Measurements from ENCODE around the gene TULP1. TPM values are rescaled to one million over a fixed set of nuclear protein-coding genes. Genes with fewer than 3 reads are reported as not detected.

TULP1 gene
- total and polyA plus RNA-seq, 2 of the 4 experiments (the other 2 are of a cell fraction): not detected

DNA sequence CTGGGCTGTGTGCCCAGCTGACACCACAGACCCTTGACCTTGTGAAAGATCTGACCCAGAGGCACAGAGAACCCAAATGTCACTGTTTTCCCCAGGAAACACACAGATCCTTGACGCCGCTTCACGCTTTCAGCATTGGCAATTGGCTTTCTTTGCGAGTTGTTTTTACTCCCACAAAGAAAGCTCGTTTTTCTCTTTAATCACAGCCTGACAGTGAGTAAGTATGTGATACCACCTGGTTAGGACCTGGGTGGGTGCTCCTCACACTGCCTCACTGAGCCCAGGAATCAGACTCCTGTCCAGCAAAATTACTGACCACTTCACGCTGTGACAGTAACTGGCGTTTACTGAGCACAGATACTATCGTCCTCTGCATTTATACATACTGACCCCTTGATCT lies 31.5 kb downstream of the TULP1 start:
- H2AK5ac ChIP-seq (ENCODE audit: low read depth, low read length): no peak overlapping the region
- H2AFZ ChIP-seq (replicated peaks; ENCODE audit: low read length, poor library complexity): no peak overlapping the region
- WGBS, 2 experiments (ENCODE audit: extremely low coverage in 2 of 2, insufficient read length in 1 of 2): no CpG with 5 or more reads among the region's 8 CpGs
- no peak overlapping the region for H3K14ac ChIP-seq (replicated peaks; ENCODE audit: low read depth, low read length)
- no peaks in the 10 kb centered on the region for H3K27me3 ChIP-seq (ENCODE audit: control insufficient read depth, insufficient read depth, low read length)
- H4K91ac ChIP-seq (ENCODE audit: insufficient read depth, low read depth, low read length): no peak overlapping the region
- H3K4me1 ChIP-seq (ENCODE audit: control insufficient read depth, insufficient read depth, low read length): peaks cover 17% of the 10 kb centered on the region
- no peak overlapping the region for H3K4ac ChIP-seq (ENCODE audit: low read depth, low read length)
- intact Hi-C loops (cut with micrococcal nuclease): no loop called here
- ATAC-seq (ENCODE audit: low read depth) (no peak), DNase-seq (no peak)
- TF ChIP-seq BHLHE40 (IDR thresholded peaks at IDR 0.05; ENCODE audit: low read depth, low read length) (no peak), SMC3 (IDR thresholded peaks at IDR 0.05; ENCODE audit: low read depth, low read length) (no peak), CHD1 (IDR thresholded peaks at IDR 0.05; ENCODE audit: low read depth, low read length) (no peak), RAD21 (IDR thresholded peaks at IDR 0.05; ENCODE audit: low read length) (no peak), RCOR1 (IDR thresholded peaks at IDR 0.05; ENCODE audit: insufficient replicate concordance, low read length) (no peak), MAZ (IDR thresholded peaks at IDR 0.05; ENCODE audit: borderline replicate concordance, low read depth, low read length) (no peak), RFX5 (IDR thresholded peaks at IDR 0.05; ENCODE audit: low read depth, low read length) (no peak), USF2 (IDR thresholded peaks at IDR 0.05; ENCODE audit: low read depth, low read length) (no peak), MAFK (IDR thresholded peaks at IDR 0.05; ENCODE audit: low read depth, low read length) (no peak), FOS (IDR thresholded peaks at IDR 0.05; ENCODE audit: low read depth, low read length) (no peak), CEBPB (IDR thresholded peaks at IDR 0.05; ENCODE audit: low read depth, low read length) (no peak), NFE2L2 (IDR thresholded peaks at IDR 0.05; ENCODE audit: low read depth, low read length) (no peak)
- TF ChIP-seq, protein P1, sequence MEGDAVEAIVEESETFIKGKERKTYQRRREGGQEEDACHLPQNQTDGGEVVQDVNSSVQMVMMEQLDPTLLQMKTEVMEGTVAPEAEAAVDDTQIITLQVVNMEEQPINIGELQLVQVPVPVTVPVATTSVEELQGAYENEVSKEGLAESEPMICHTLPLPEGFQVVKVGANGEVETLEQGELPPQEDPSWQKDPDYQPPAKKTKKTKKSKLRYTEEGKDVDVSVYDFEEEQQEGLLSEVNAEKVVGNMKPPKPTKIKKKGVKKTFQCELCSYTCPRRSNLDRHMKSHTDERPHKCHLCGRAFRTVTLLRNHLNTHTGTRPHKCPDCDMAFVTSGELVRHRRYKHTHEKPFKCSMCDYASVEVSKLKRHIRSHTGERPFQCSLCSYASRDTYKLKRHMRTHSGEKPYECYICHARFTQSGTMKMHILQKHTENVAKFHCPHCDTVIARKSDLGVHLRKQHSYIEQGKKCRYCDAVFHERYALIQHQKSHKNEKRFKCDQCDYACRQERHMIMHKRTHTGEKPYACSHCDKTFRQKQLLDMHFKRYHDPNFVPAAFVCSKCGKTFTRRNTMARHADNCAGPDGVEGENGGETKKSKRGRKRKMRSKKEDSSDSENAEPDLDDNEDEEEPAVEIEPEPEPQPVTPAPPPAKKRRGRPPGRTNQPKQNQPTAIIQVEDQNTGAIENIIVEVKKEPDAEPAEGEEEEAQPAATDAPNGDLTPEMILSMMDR (conservative IDR thresholded peaks at IDR 0.05; ENCODE audit: low read depth, low read length): no peak
- no peak overlapping the region for H4K5ac ChIP-seq (ENCODE audit: low read depth, low read length)
- peaks cover 26% of the 10 kb centered on the region for H3K9me1 ChIP-seq (ENCODE audit: insufficient read depth, low read length)
- no peak overlapping the region for H3K56ac ChIP-seq (ENCODE audit: extremely low read depth, insufficient read depth, low read length)
- no peak overlapping the region for H3K4me3 ChIP-seq (ENCODE audit: insufficient read depth, low read depth, low read length)
- H2BK120ac ChIP-seq (ENCODE audit: low read depth, low read length): no peak overlapping the region
- H3K36me3 ChIP-seq (ENCODE audit: control insufficient read depth, insufficient read depth, low read length): peaks cover 58% of the 10 kb centered on the region
- POLR2A ChIA-PET (ENCODE audit: unreplicated experiment): interaction anchor here (0.6 kb wide), 2 partner anchors 8 to 130 kb away, joined by 4 to 17 read pairs; no protein-coding TSS in a partner anchor
- H2AK9ac ChIP-seq (replicated peaks; ENCODE audit: low read depth, low read length, poor library complexity): no peak overlapping the region
- H2BK20ac ChIP-seq (ENCODE audit: low read depth, low read length): no peak overlapping the region
- no peaks in the 10 kb centered on the region for H3K9me3 ChIP-seq (ENCODE audit: control insufficient read depth, insufficient read depth, low read length)
- no peak overlapping the region for H3K27ac ChIP-seq (ENCODE audit: insufficient read depth, low read length)
- H3K9ac ChIP-seq (ENCODE audit: low read depth, low read length): no peak overlapping the region
- in situ Hi-C loops (cut with MboI; ENCODE audit: low sequenced_read_pairs): no loop called here
- H3K18ac ChIP-seq (ENCODE audit: low read depth, low read length): no peak overlapping the region
- BruUV-seq (replicated peaks): TSS peak; percentile 38
- peaks cover 18% of the 10 kb centered on the region for H4K20me1 ChIP-seq (ENCODE audit: insufficient read depth, low read length)
- no peak overlapping the region for H2BK5ac ChIP-seq (ENCODE audit: low read depth, low read length, poor library complexity, severe bottlenecking)
- no peak overlapping the region for H4K8ac ChIP-seq (ENCODE audit: low read depth in 2 of 2, low read length in 2 of 2)
- CTCF ChIA-PET: interaction anchor here (0.6 kb wide), 1 partner anchor 9 kb away, joined by 3 read pairs; no protein-coding TSS in a partner anchor
- H3K79me1 ChIP-seq (ENCODE audit: low read depth in 1 of 2, low read length in 2 of 2): peaks cover 34 to 61% of the 10 kb centered on the region in 2 experiments
- no peak overlapping the region for H3K4me2 ChIP-seq (ENCODE audit: low read depth, low read length)
- no peak overlapping the region for H2BK15ac ChIP-seq (ENCODE audit: low read depth, low read length)
- H3K23ac ChIP-seq (ENCODE audit: low read depth, low read length): no peak overlapping the region
- dilution Hi-C loops (cut with HindIII; ENCODE audit: low sequenced_read_pairs, unreplicated experiment): no loop called here

Measured in IMR-90 (cell line).